Measurements from ENCODE around the gene KRTAP9-7. TPM values are rescaled to one million over a fixed set of nuclear protein-coding genes. Genes with fewer than 3 reads are reported as not detected.
"Not testable (repeated sequence)": the region's sequence is repeated elsewhere in the genome, so short reads cannot be mapped to it uniquely, and the experiment has no call there.

KRTAP9-7 gene
- total and polyA plus RNA-seq, 2 experiments from 2014 or later: not detected

- H3K27ac ChIP-seq; H3K27me3 ChIP-seq (replicated peaks; ENCODE audit: insufficient read depth); DNase-seq; H4K20me1 ChIP-seq (ENCODE audit: insufficient read depth); H3K79me2 ChIP-seq (ENCODE audit: insufficient read depth); H3K4me2 ChIP-seq (ENCODE audit: unreplicated experiment); H3K9ac ChIP-seq; in situ Hi-C loops (cut with MboI); H3K9me3 ChIP-seq (ENCODE audit: low read depth); H3K4me3 ChIP-seq; H3F3A ChIP-seq (ENCODE audit: insufficient read depth); H3K36me3 ChIP-seq (ENCODE audit: low read depth); H3K9me2 ChIP-seq (ENCODE audit: insufficient read depth); H2AFZ ChIP-seq; H3K4me1 ChIP-seq (ENCODE audit: insufficient read depth): not testable (repeated sequence)
- 66 to 74% methylated on average over 4 of the region's 4 CpGs for WGBS, 2 experiments (ENCODE audit: low coverage in 1 of 2, low lambda C conversion rate in 2 of 2, missing lambda C conversion rate in 2 of 2)
Measured at GRCh38 chr17:41237116-41237515, 38.4 kb upstream of the KRTAP9-7 start.

- H3F3A ChIP-seq (ENCODE audit: insufficient read depth); H3K4me2 ChIP-seq (ENCODE audit: unreplicated experiment); H3K36me3 ChIP-seq (ENCODE audit: low read depth); DNase-seq; H3K9me3 ChIP-seq (ENCODE audit: low read depth); H2AFZ ChIP-seq; H3K27me3 ChIP-seq (replicated peaks; ENCODE audit: insufficient read depth); H4K20me1 ChIP-seq (ENCODE audit: insufficient read depth); H3K9me2 ChIP-seq (ENCODE audit: insufficient read depth); H3K4me1 ChIP-seq (ENCODE audit: insufficient read depth); H3K27ac ChIP-seq; H3K4me3 ChIP-seq; H3K79me2 ChIP-seq (ENCODE audit: insufficient read depth); H3K9ac ChIP-seq; in situ Hi-C loops (cut with MboI): not testable (repeated sequence)
- WGBS, 2 experiments (ENCODE audit: low coverage in 1 of 2, low lambda C conversion rate in 2 of 2, missing lambda C conversion rate in 2 of 2): 23 to 51% methylated on average over 2 to 3 of the region's 3 CpGs
Measured at GRCh38 chr17:41237949-41238437, 37.5 kb upstream of the KRTAP9-7 start, which contains the start of gene KRTAP9-8. Gene KRTAP9-8 (plus strand): TSS chr17:41237999. CDS start chr17:41238052, 53 bp downstream.

GRCh38 chr17:41246995-41247787 lies 28.3 kb upstream of the KRTAP9-7 start:
- H3K36me3 ChIP-seq (ENCODE audit: low read depth); H3K27ac ChIP-seq; H3K4me3 ChIP-seq; H3K79me2 ChIP-seq (ENCODE audit: insufficient read depth); H3K9ac ChIP-seq; DNase-seq; H3K27me3 ChIP-seq (replicated peaks; ENCODE audit: insufficient read depth); H4K20me1 ChIP-seq (ENCODE audit: insufficient read depth); H3K4me1 ChIP-seq (ENCODE audit: insufficient read depth); H3K9me3 ChIP-seq (ENCODE audit: low read depth); H3K4me2 ChIP-seq (ENCODE audit: unreplicated experiment); H3K9me2 ChIP-seq (ENCODE audit: insufficient read depth); H3F3A ChIP-seq (ENCODE audit: insufficient read depth); H2AFZ ChIP-seq; in situ Hi-C loops (cut with MboI): not testable (repeated sequence)
- 41 to 50% methylated on average over 1 to 2 of the region's 2 CpGs for WGBS, 2 experiments (ENCODE audit: low coverage in 1 of 2, low lambda C conversion rate in 2 of 2, missing lambda C conversion rate in 2 of 2)

- H3K9me3 ChIP-seq (ENCODE audit: low read depth); H3K27ac ChIP-seq; in situ Hi-C loops (cut with MboI); H3K36me3 ChIP-seq (ENCODE audit: low read depth); DNase-seq; H3F3A ChIP-seq (ENCODE audit: insufficient read depth); H4K20me1 ChIP-seq (ENCODE audit: insufficient read depth); H3K9me2 ChIP-seq (ENCODE audit: insufficient read depth); H3K4me2 ChIP-seq (ENCODE audit: unreplicated experiment); H3K79me2 ChIP-seq (ENCODE audit: insufficient read depth); H3K4me3 ChIP-seq; H2AFZ ChIP-seq; H3K9ac ChIP-seq; H3K27me3 ChIP-seq (replicated peaks; ENCODE audit: insufficient read depth); H3K4me1 ChIP-seq (ENCODE audit: insufficient read depth): not testable (repeated sequence)
- WGBS, 2 experiments (ENCODE audit: low coverage in 1 of 2, low lambda C conversion rate in 2 of 2, missing lambda C conversion rate in 2 of 2): 40 to 61% methylated on average over 1 to 2 of the region's 2 CpGs
Measured at GRCh38 chr17:41249637-41250240, 25.8 kb upstream of the KRTAP9-7 start, which contains the start of gene KRTAP9-4. Gene KRTAP9-4 (plus strand): TSS chr17:41249687. CDS start chr17:41249721, 34 bp downstream.

GRCh38 chr17:41251261-41251660 lies 24.2 kb upstream of the KRTAP9-7 start:
- H3K4me3 ChIP-seq: no peak overlapping the region
- H3K4me2 ChIP-seq (ENCODE audit: unreplicated experiment): no peak overlapping the region
- H3F3A ChIP-seq (ENCODE audit: insufficient read depth): peaks cover 2% of the 10 kb centered on the region
- no peaks in the 10 kb centered on the region for H3K79me2 ChIP-seq (ENCODE audit: insufficient read depth)
- no peaks in the 10 kb centered on the region for H3K9me2 ChIP-seq (ENCODE audit: insufficient read depth)
- no peaks in the 10 kb centered on the region for H3K9me3 ChIP-seq (ENCODE audit: low read depth)
- H3K27me3 ChIP-seq (replicated peaks; ENCODE audit: insufficient read depth): no peaks in the 10 kb centered on the region; the same call in 1 of the 2 replicates
- no peak for DNase-seq
- no peak overlapping the region for H3K9ac ChIP-seq
- H4K20me1 ChIP-seq (ENCODE audit: insufficient read depth): no peaks in the 10 kb centered on the region
- TF ChIP-seq EZH2 (IDR thresholded peaks at IDR 0.05; ENCODE audit: insufficient read depth, poor library complexity, severe bottlenecking): no peak
- no peak for TF ChIP-seq EZH2phosphoT487 (IDR thresholded peaks at IDR 0.05; ENCODE audit: insufficient read depth, low read depth)
- peaks cover 8% of the 10 kb centered on the region for H3K4me1 ChIP-seq (ENCODE audit: insufficient read depth)
- no peak overlapping the region for H3K27ac ChIP-seq
- in situ Hi-C loops (cut with MboI): no loop called here
- WGBS, 2 experiments (ENCODE audit: low coverage in 1 of 2, low lambda C conversion rate in 2 of 2, missing lambda C conversion rate in 2 of 2): 45 to 65% methylated on average over 1 of the region's 1 CpG
- H3K36me3 ChIP-seq (ENCODE audit: low read depth): no peaks in the 10 kb centered on the region
- H2AFZ ChIP-seq: no peak overlapping the region
